BJ (cell line): ENCODE results near the gene TMEM154. TPM values are rescaled to one million over a fixed set of nuclear protein-coding genes. Genes with fewer than 3 reads are reported as not detected.

ENCODE experiments used
- CTCF ChIA-PET: fragments of 350-600 bp; formaldehyde crosslinking; extraction: SDS; loops from one replicate; lab custom pipeline; 2021; ENCODE audit warnings: antibody characterized with exemption, inconsistent platforms; lab: Yijun Ruan, JAX
- POLR2A ChIA-PET: fragments of 300-600 bp; sonication (Branson Sonifier 250); formaldehyde crosslinking; extraction: SDS; loops from one replicate; lab custom pipeline; 2021; ENCODE audit warnings: antibody characterized with exemption; lab: Charles Lee
- DNase-seq: peaks from one replicate; pipeline ENCODE4 v3.0.0-alpha.2; 2011; ENCODE audit warnings: low read depth
- H3K27me3 ChIP-seq: 2 replicates; pipeline ENCODE4 v1.6.0; 2011; ENCODE audit warnings: low read length; ENCODE audit not compliant: control insufficient read depth, insufficient read depth
- H3K36me3 ChIP-seq: 2 replicates; pipeline ENCODE4 v1.5.1; 2011; ENCODE audit warnings: low read length; ENCODE audit not compliant: control insufficient read depth, insufficient read depth
- H3K4me3 ChIP-seq: 2 replicates; pipeline ENCODE4 v1.5.1; 2011; ENCODE audit warnings: low read depth, mild to moderate bottlenecking, control low read depth, low read length
- polyA plus RNA-seq: library from polyadenylated mRNA; depleted of rRNA; stranded (reverse); fragments of >200 nt; gene quantifications from 2 replicates; pipeline ENCODE4 v1.2.3, GENCODE V29; 2011
- TF ChIP-seq, protein P1 (sequence below): IDR thresholded peaks from 2 replicates; pipeline ENCODE4 v1.5.1; 2011; ENCODE audit warnings: low read depth, mild to moderate bottlenecking, control low read depth, inconsistent platforms, low read length, moderate library complexity; ENCODE audit not compliant: insufficient read depth

Gene TMEM154
- polyA plus RNA-seq, 1 experiment = 1.1 TPM

- H3K4me3 ChIP-seq = no peak overlapping the region
- H3K36me3 ChIP-seq = no peaks in the 10 kb centered on the region
- H3K27me3 ChIP-seq = peaks cover 5% of the 10 kb centered on the region
- TF ChIP-seq, protein P1, sequence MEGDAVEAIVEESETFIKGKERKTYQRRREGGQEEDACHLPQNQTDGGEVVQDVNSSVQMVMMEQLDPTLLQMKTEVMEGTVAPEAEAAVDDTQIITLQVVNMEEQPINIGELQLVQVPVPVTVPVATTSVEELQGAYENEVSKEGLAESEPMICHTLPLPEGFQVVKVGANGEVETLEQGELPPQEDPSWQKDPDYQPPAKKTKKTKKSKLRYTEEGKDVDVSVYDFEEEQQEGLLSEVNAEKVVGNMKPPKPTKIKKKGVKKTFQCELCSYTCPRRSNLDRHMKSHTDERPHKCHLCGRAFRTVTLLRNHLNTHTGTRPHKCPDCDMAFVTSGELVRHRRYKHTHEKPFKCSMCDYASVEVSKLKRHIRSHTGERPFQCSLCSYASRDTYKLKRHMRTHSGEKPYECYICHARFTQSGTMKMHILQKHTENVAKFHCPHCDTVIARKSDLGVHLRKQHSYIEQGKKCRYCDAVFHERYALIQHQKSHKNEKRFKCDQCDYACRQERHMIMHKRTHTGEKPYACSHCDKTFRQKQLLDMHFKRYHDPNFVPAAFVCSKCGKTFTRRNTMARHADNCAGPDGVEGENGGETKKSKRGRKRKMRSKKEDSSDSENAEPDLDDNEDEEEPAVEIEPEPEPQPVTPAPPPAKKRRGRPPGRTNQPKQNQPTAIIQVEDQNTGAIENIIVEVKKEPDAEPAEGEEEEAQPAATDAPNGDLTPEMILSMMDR = no peak
- ChIA-PET CTCF (interaction anchor here (1.5 to 2.7 kb wide), 3 partner anchors 15 to 91 kb away, joined by 4 to 6 read pairs (median 4); no protein-coding TSS in a partner anchor), POLR2A (no interaction called here)
- DNase-seq = no peak
Observed at GRCh38 chr4:152591396-152591795, 88.4 kb downstream of the TMEM154 start.

GRCh38 chr4:152590179-152591031 is 89.4 kb downstream of the TMEM154 start:
- ChIA-PET CTCF (interaction anchor here (0.5 to 2.7 kb wide), 9 partner anchors 10 to 182 kb away, joined by 3 to 6 read pairs (median 4); no protein-coding TSS in a partner anchor), POLR2A (interaction anchor here (0.6 kb wide), 2 partner anchors 8 to 12 kb away, joined by 4 to 6 read pairs; no protein-coding TSS in a partner anchor)
- no peaks in the 10 kb centered on the region for H3K36me3 ChIP-seq
- TF ChIP-seq, protein P1 = no peak
- peaks cover 5% of the 10 kb centered on the region for H3K27me3 ChIP-seq
- H3K4me3 ChIP-seq = no peak overlapping the region
- DNase-seq = peak; percentile 74

DNA sequence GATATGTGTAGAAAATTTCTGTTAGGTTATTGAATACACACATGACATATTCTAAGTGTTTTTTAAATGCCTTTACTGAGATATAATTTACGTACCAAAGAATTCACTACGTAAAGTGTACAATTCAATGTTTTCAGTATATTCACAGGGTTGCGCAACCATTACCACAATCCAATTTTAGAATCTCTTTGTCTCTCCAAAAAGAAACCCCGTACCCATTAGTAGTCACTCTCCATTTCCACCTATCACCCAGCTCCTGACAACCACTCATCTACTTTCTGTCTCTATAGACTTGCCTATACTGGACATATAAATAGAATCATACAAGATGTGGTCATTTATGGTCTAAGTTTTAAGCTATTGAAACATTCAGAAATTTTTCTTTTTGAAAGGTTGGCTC is 90.9 kb downstream of the TMEM154 start:
- CTCF ChIA-PET = no interaction called here

DNA sequence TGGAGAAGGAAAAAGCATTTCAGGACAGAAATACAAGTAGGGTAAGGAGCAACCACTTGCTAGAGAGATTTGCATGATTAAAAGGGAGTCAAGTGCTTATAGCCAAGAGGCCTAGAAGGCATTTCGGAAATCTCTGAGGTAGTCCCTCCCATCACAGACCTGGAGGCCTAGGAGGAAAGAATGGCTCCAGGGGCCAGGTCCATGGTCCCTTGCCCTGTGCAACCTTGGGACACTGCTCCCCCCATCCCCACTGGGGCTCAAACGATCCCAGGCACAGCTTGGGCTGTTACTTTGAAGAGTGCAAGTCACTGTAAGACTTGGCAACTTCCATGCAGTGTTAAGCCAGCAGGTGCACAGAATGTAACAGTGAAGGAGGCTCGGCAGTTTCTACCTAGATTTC is 92.7 kb downstream of the TMEM154 start:
- H3K36me3 ChIP-seq = no peaks in the 10 kb centered on the region
- CTCF ChIA-PET = no interaction called here
- TF ChIP-seq, protein P1 = no peak
- POLR2A ChIA-PET = no interaction called here
- H3K4me3 ChIP-seq = no peak overlapping the region
- no peak for DNase-seq
- peaks cover 2% of the 10 kb centered on the region for H3K27me3 ChIP-seq

More for the DNA sequence above, 90.9 kb downstream of the TMEM154 start:
- H3K4me3 ChIP-seq = no peak overlapping the region
- POLR2A ChIA-PET = no interaction called here
- no peak for DNase-seq
- TF ChIP-seq, protein P1 = no peak
- H3K36me3 ChIP-seq = no peaks in the 10 kb centered on the region
- peaks cover 2% of the 10 kb centered on the region for H3K27me3 ChIP-seq

- TF ChIP-seq, protein P1 = no peak
- no peaks in the 10 kb centered on the region for H3K36me3 ChIP-seq
- DNase-seq = no peak
- CTCF ChIA-PET = no interaction called here
- peaks cover 2% of the 10 kb centered on the region for H3K27me3 ChIP-seq
- no peak overlapping the region for H3K4me3 ChIP-seq
- POLR2A ChIA-PET = no interaction called here
Observed at GRCh38 chr4:152586668-152587067, 93.1 kb downstream of the TMEM154 start.
